OCI-LY1 (cell line): Measurements from ENCODE around the gene CACNA2D3.

Experiments used
- CTCF ChIP-seq: fragments of 200-600 bp; sonication (generic), shearing (Covaris generic); IDR thresholded peaks from 2 replicates; pipeline ENCODE4 v1.5.1; 2017; ENCODE audit warnings: mild to moderate bottlenecking, antibody characterized with exemption, low read length, moderate library complexity, mixed read lengths
- EZH2 ChIP-seq: fragments of 200-600 bp; sonication (generic), shearing (Covaris generic); IDR thresholded peaks from 2 replicates; pipeline ENCODE4 v1.8.0; 2017; ENCODE audit warnings: borderline replicate concordance, mixed run types, mild to moderate bottlenecking, antibody characterized with exemption, low read length, moderate library complexity, mixed read lengths

- no peak for TF ChIP-seq CTCF
- no peak for TF ChIP-seq EZH2
These were observed 880.1 kb downstream of the CACNA2D3 start for GRCh38 chr3:55002416-55002930.
